Stimulated activated CD8-positive, alpha-beta memory T cell treated with anti-CD3 and anti-CD28 coated beads, Interleukin-12 subunit alpha, Interleukin-12 subunit beta, amount 100 ng/mL, for 24 hours (primary cell): ENCODE data around the gene HDLBP.
A peak's percentile ranks its signal among the peaks of the same experiment; 100 is the strongest.
"Not testable (repeated sequence)": the region's sequence is repeated elsewhere in the genome, so short reads cannot be mapped to it uniquely, and the experiment has no call there.

Experiments used
- DNase-seq: peaks from one replicate; pipeline ENCODE4 v3.0.0-alpha.2; 2020; ENCODE audit errors: extremely low read depth

The HDLBP gene

GRCh38 chr2:241339839-241340630, 24.6 kb upstream of the HDLBP start:
- DNase-seq, result no peak

- DNase-seq, result no peak
Measured at GRCh38 chr2:241334813-241335212, 19.3 kb upstream of the HDLBP start.

GRCh38 chr2:241330616-241330981, 15.1 kb upstream of the HDLBP start:
- no peak for DNase-seq

DNA sequence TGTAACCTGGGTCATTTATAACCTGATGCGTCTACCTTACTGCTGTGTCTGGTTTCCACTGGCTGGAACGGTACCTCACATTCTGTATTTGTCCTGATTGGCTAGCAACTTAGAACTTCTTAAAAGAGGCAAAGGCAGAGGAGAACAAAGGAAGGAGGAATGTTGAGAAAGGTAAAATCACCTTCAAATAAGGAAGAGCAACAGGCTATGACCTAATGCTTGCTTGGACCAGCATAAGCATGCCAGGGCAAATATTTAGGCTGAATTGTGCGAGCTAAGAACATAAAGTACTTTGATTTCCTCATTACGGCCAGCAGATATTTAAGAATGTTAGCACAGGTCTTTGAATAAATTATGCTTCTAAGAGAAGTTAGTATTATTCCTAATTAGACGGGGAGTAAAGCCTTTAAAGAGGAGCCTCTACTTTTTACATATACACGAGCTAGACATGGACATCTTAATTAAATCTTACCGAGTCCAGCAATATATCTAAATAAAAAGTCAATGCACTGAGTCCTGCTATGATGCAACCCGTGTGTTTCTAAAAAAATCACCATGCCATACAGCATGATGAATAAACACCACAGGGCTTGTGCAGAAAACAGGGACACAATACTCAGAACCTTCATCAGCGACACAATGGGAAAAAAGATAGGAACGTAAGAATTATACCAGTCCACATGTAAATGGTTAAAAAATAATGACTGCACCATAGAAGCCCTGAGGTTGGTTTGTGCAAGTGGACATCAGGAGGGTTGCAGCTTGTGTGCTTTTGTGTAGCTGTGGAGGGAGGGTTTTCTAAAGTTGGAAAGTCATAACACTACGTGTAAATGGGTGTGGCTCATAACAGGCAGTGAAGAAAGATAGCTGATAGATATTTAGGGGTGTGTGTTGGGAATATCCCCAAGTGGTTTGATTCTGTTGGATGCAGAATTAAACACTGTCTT, 14.5 kb upstream of the HDLBP start:
- no peak for DNase-seq

DNA sequence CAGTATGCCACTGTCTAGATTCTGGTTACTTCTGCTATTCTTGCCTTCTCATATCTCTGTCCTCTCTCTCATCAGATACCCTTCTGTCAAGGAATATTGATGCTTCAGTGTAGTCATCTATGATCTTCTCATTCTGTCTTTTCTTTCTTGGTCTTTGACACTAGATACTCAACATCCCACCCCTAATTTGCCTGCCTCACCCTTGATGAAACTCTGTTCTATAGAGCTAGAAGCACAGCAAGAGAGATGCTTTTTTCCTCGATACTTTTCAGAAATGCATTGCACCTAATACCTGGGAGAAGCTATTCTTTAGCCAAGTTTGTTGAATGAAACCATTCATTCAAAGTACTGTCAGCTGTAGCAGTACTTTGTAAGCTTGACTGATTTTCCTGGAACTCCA, 9.8 kb upstream of the HDLBP start:
- no peak for DNase-seq

DNA sequence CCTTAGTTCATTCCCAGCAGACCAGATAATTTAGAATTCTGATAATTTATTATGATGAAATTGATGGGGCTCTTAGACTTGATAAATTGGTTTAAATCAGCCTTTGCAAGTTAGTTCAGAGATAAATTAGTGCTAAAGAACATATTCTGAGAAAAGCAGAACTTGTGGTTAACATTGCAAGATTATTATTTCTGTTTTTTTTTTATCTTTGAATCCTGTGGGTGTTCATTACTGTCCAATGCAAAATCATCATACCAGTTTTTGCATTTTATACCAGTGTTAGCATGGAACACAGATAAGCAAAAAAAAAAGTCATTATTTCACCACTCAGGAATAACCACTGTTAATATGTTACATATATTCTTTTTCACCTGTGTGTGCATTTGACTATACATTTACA, 9.3 kb upstream of the HDLBP start:
- no peak for DNase-seq

DNA sequence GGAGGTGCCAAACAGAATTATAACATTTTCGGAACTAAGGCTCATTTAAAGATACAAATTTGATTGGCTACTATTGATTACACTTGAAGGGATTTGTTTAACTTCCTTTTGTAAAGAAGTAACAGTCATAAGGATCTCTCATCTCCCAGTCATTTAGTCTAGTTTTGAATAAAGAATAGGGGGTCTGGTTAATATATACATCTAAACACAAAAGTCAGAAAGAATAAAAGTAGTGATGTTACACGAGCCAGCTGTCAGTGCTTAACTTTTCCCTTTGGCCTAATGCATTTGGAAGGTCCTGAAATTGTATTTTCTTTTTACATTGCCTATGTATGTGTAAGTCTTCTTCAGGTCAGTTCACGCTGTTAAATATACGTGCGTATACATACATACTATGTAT, 8.3 kb upstream of the HDLBP start:
- no peak for DNase-seq

DNA sequence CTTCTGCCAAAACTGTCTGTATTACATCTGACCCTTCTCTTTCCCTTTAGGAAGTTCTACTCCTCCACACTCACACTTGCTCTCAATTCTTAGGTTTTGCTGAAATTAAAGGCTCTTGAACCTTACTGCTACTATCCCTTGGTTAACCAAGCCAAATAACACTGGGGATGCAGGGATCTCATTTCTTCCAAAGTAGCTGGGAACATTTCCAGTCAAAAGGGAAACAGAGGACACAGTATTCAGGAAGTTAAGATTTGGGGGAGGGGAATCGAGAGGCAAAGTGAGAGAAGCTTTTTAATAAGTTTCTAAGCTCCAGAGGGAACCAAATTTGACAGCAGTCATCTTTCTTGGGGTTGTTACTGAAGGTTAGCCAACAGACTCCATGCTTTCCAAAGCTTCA, 6.4 kb upstream of the HDLBP start:
- DNase-seq, result no peak

GRCh38 chr2:241321033-241321432, 5.6 kb upstream of the HDLBP start:
- DNase-seq, result no peak

DNA sequence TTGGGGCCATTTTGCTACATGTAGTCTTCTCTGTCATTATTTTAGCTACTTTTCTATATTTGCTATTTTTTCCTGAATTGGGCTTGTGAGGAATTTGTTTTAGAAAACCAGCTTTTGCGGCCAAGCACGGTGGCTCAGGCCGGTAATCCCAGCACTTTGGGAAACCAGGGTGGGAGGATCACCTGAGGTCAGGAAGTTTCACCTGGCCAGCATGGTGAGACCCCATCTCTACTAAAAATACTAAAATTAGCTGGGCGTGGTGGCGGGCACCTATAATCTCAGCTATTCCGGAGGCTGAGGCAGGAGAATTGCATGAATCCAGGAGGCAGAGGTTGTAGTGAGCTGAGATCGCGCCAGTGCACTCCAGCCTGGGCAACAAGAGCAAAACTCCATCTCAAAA, 4.9 kb upstream of the HDLBP start:
- DNase-seq, result no peak

DNA sequence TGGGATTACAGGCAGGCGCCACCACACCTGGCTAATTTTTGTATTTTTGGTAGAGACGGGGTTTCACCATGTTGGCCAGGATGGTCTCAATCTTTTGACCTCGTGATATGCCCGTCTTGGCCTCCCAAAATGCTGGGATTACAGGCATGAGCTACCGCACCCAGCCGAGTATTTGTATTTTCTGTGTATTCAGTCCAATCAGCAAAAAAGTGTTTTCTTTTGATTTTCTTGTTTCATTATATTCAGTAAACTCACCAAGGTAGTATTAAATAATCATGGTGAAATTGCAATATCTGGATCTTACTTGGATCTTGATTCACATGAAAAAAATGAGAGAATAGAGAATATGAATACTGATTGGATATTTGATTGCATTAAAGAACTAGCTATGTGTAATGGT, 3.4 kb upstream of the HDLBP start:
- not testable (repeated sequence) for DNase-seq

- DNase-seq, result no peak
Measured at GRCh38 chr2:241317391-241317790, 1.9 kb upstream of the HDLBP start.

DNA sequence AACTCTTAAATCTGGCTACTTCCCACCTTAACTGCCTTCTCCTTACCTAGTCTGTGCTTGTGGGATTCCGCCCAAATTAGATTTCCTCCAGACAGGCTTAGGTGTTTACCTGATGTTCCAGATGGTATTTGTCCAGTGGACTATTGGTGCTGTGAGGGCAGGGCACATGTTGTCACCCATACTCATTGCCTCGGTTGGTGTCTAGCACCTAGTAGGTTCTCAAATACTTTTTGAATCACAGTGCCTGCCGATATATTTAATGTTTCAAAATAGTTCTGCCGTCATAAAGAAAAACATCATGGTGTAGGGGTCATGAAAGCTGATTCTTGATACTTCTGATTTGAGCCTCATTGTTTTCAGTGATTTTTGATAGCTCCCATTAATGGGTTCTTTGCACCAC, 1.4 kb upstream of the HDLBP start:
- no peak for DNase-seq

- DNase-seq, result peak; percentile 53
Measured at GRCh38 chr2:241315879-241316631, 583 bp upstream of the HDLBP start, which contains the start of gene SEPTIN2. TSS of gene SEPTIN2 (plus strand) at chr2:241315925. CDS start at chr2:241324233, 8,308 bp downstream.

DNA sequence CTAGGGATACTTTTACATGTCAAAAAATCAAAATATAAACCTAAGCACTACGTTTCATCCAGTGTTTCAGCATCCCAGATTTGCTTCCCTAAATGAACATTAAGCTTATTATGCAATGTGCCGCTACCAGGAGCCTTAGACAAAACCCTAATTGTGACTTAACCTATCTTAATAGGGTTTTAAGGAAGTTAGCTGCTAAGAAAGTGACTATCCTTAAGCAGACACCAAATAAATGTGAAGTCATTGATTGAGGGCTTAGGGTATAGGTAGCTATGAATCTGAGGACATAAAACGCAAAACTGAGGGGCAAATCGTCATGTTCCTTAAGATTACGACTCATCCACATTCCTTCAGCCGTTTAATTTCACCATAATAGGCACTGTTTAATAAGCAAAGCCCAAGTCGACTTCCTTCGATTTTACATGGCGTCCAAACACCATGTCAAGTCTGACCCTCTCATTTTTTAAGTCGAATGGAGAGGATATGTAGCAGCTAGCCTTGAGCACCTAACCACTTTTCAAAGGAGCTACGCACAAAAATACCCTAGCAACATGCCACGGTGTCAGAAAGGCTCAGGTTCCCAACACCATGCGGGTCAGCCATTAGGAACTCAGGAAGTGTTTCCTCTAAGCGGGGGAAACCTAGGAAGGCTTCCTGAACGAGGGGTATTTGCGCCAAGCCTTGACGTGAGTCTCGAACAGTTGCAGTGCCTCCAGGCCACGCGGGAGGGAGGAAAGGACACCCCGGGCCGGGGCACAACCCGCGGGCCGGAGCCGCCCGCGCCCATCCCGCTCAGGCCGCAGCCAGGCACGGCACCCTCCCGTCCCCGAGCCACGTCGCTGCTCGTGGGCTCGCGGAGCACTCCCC, 1.0 kb downstream of the HDLBP start:
- no peak for DNase-seq

- DNase-seq, result no peak
Measured at GRCh38 chr2:241313543-241314095, 1.9 kb downstream of the HDLBP start.

DNA sequence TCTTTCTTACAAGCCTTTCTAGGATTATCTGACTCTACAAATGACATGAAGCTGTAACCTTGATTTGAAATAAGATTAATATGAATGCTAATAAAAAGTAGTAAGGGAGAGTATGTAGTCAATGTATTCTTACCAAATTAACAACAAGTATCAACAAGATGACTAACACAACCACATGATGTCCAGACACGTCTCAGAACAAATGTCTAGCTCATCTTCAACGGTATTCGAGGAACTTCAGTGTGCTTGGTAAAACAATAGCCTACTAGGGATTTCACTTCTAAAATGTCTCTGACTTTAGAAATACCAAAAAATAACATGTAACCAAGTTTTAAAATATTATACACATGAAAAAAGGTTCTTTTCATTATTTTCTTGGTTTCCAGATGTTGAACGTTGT, 3.4 kb downstream of the HDLBP start:
- DNase-seq, result no peak

- DNase-seq, result no peak
Measured at GRCh38 chr2:241310917-241311566, 4.4 kb downstream of the HDLBP start.

GRCh38 chr2:241309684-241310117, 5.8 kb downstream of the HDLBP start:
- no peak for DNase-seq

- DNase-seq, result no peak
Measured at GRCh38 chr2:241308832-241309500, 6.5 kb downstream of the HDLBP start.
